HuH-7.5 (cell line): ENCODE measurements around the gene COA5.
"Not testable (repeated sequence)": the region's sequence is repeated elsewhere in the genome, so short reads cannot be mapped to it uniquely, and the experiment has no call there.

ENCODE experiments used
- DNase-seq: peaks from one replicate; pipeline ENCODE4 v3.0.0; 2011; ENCODE audit warnings: low spot score

The COA5 gene

GRCh38 chr2:98606431-98606830 is 1.9 kb downstream of the COA5 start:
- DNase-seq, result no peak

- no peak for DNase-seq
These were observed 3.2 kb downstream of the COA5 start for GRCh38 chr2:98605076-98605475.

GRCh38 chr2:98604547-98604946 is 3.8 kb downstream of the COA5 start:
- no peak for DNase-seq

- peak; percentile 73 for DNase-seq
These were observed 6.7 kb downstream of the COA5 start for GRCh38 chr2:98601532-98602132.

GRCh38 chr2:98598781-98599428 is 9.4 kb downstream of the COA5 start:
- DNase-seq, result no peak

- not testable (repeated sequence) for DNase-seq
These were observed 13.6 kb downstream of the COA5 start for GRCh38 chr2:98594665-98595064.

- no peak for DNase-seq
These were observed 15.7 kb downstream of the COA5 start for GRCh38 chr2:98592565-98592964.

GRCh38 chr2:98589489-98589888 is 18.8 kb downstream of the COA5 start:
- no peak for DNase-seq

GRCh38 chr2:98588880-98589431 is 19.4 kb downstream of the COA5 start:
- no peak for DNase-seq

- no peak for DNase-seq
These were observed 21.7 kb downstream of the COA5 start for GRCh38 chr2:98586551-98587140.

- DNase-seq, result no peak
These were observed 22.9 kb downstream of the COA5 start for GRCh38 chr2:98585386-98585785.

- DNase-seq, result peak; percentile 64
These were observed 24.3 kb downstream of the COA5 start for GRCh38 chr2:98583816-98584618.

GRCh38 chr2:98583276-98583675 is 25.0 kb downstream of the COA5 start:
- DNase-seq, result no peak

- DNase-seq, result no peak
These were observed 25.8 kb downstream of the COA5 start for GRCh38 chr2:98582523-98582922.

- no peak for DNase-seq
These were observed 27.5 kb downstream of the COA5 start for GRCh38 chr2:98580656-98581284.

- DNase-seq, result no peak
These were observed 28.4 kb downstream of the COA5 start for GRCh38 chr2:98579926-98580325.

- DNase-seq, result no peak
These were observed 30.1 kb downstream of the COA5 start for GRCh38 chr2:98578231-98578630.

GRCh38 chr2:98577313-98577712 is 31.0 kb downstream of the COA5 start:
- no peak for DNase-seq

- DNase-seq, result no peak
These were observed 31.5 kb downstream of the COA5 start for GRCh38 chr2:98576666-98577312.

- DNase-seq, result no peak
These were observed 34.9 kb downstream of the COA5 start for GRCh38 chr2:98573426-98573825.

- DNase-seq, result no peak
These were observed 35.6 kb downstream of the COA5 start for GRCh38 chr2:98572676-98573075.

GRCh38 chr2:98572211-98572610 is 36.1 kb downstream of the COA5 start:
- no peak for DNase-seq
